Measurements from ENCODE around the gene FGF22. TPM values are rescaled to one million over a fixed set of nuclear protein-coding genes. Genes with fewer than 3 reads are reported as not detected.

FGF22 gene
- total RNA-seq, 1 experiment from 2014 or later = not detected

DNA sequence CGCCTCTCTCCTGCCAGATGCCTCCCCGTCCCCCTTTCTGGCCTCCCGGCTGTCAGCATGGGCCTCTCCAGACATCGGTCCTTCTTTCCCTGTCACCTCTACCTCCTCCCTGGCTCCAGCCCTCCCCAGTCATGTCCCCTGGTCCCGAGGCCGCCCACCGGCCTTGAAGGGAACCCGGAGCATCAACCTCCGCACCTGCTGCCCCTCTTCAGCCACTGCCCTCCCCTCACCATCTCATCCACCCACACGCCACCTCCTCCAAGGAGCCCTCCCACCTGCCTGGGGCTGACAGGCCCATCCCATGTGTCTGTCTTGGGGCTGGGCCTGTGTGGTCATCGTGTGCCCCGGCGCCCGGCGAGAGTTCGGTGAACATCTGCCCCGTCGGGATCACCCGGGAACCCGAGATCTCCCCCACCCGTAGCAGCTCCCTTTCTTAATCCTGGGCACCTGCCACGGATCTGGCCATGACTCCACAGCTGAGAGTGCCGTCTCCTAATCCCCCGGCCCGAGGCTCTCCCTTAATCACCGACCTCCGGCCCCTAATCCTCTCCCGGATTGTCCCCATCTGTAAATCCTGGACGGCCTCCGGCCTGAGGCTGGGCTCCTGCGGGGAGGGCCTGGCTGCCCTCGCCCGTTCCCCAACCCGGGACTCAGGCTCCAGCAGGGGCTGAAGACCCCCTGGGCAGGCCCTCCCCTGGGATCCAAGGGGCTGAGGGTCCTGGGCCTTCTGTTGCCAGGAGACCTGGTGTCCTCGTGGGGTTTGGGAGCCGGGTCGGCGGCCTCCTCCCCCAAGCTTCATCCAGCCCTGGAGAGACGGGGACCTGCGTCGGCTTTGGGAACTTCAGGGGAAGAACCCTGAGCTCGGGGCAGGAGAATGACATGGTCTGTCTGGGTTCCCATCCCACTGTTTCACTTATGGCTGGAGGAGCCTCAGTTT lies 44.1 kb upstream of the FGF22 start:
- ChIA-PET POLR2A (no interaction called here), CTCF (no interaction called here)
- no peaks in the 10 kb centered on the region for H3K4me1 Mint-ChIP-seq (ENCODE audit: insufficient read depth, unreplicated experiment)
- DNase-seq (ENCODE audit: unreplicated experiment) = no peak
- TF ChIP-seq CTCF (IDR thresholded peaks at IDR 0.05; ENCODE audit: unreplicated experiment) = no peak
- H3K27ac Mint-ChIP-seq (ENCODE audit: low read depth, unreplicated experiment) = no peak overlapping the region
- no peaks in the 10 kb centered on the region for H3K27me3 Mint-ChIP-seq (ENCODE audit: insufficient read depth, unreplicated experiment)
- no peaks in the 10 kb centered on the region for H3K9me3 Mint-ChIP-seq (ENCODE audit: unreplicated experiment)
- H3K4me3 Mint-ChIP-seq (ENCODE audit: unreplicated experiment) = no peak overlapping the region
- intact Hi-C loops (cut with micrococcal nuclease) = no loop called here
- H3K36me3 Mint-ChIP-seq (ENCODE audit: insufficient read depth, unreplicated experiment) = no peaks in the 10 kb centered on the region
- BruUV-seq (replicated peaks) = no TSS peak

DNA sequence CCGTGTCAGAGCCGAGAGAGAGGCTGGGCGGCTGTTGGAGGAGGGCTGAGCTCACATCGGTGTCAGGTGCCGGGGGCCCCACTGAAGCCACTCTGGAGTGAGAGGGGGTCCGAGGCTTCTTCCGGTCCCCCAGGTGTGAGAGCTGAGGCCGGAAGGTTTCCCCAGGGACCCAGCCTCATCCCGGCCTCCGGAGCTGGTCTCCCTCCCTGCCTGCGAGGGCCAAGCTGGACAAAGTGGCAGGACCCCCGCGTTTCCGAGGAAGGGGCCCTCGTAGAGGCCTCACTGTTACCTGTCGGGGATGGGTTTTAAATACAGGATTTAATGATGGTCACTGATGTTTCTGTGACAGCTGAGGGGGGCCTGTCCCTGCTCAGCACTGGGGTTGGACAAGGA lies 43.4 kb upstream of the FGF22 start:
- CTCF ChIA-PET = interaction anchor here (0.6 kb wide), 1 partner anchor 440 kb away, joined by 3 read pairs; no protein-coding TSS in a partner anchor
- no peaks in the 10 kb centered on the region for H3K27me3 Mint-ChIP-seq (ENCODE audit: insufficient read depth, unreplicated experiment)
- no peak for TF ChIP-seq CTCF (IDR thresholded peaks at IDR 0.05; ENCODE audit: unreplicated experiment)
- H3K4me3 Mint-ChIP-seq (ENCODE audit: unreplicated experiment) = no peak overlapping the region
- no TSS peak for BruUV-seq (replicated peaks)
- no peaks in the 10 kb centered on the region for H3K9me3 Mint-ChIP-seq (ENCODE audit: unreplicated experiment)
- POLR2A ChIA-PET = no interaction called here
- no peaks in the 10 kb centered on the region for H3K36me3 Mint-ChIP-seq (ENCODE audit: insufficient read depth, unreplicated experiment)
- H3K4me1 Mint-ChIP-seq (ENCODE audit: insufficient read depth, unreplicated experiment) = no peaks in the 10 kb centered on the region
- intact Hi-C loops (cut with micrococcal nuclease) = no loop called here
- no peak overlapping the region for H3K27ac Mint-ChIP-seq (ENCODE audit: low read depth, unreplicated experiment)
- no peak for DNase-seq (ENCODE audit: unreplicated experiment)

GRCh38 chr19:597406-598315 lies 42.0 kb upstream of the FGF22 start:
- ChIA-PET POLR2A (no interaction called here), CTCF (no interaction called here)
- no peaks in the 10 kb centered on the region for H3K36me3 Mint-ChIP-seq (ENCODE audit: insufficient read depth, unreplicated experiment)
- no peak for DNase-seq (ENCODE audit: unreplicated experiment)
- no TSS peak for BruUV-seq (replicated peaks)
- H3K27me3 Mint-ChIP-seq (ENCODE audit: insufficient read depth, unreplicated experiment) = no peaks in the 10 kb centered on the region
- H3K9me3 Mint-ChIP-seq (ENCODE audit: unreplicated experiment) = no peaks in the 10 kb centered on the region
- no peak overlapping the region for H3K27ac Mint-ChIP-seq (ENCODE audit: low read depth, unreplicated experiment)
- no peak overlapping the region for H3K4me3 Mint-ChIP-seq (ENCODE audit: unreplicated experiment)
- TF ChIP-seq CTCF (IDR thresholded peaks at IDR 0.05; ENCODE audit: unreplicated experiment) = no peak
- H3K4me1 Mint-ChIP-seq (ENCODE audit: insufficient read depth, unreplicated experiment) = no peaks in the 10 kb centered on the region
- intact Hi-C loops (cut with micrococcal nuclease) = no loop called here

- intact Hi-C loops (cut with micrococcal nuclease) = no loop called here
- Mint-ChIP-seq H3K27ac (ENCODE audit: low read depth, unreplicated experiment) (no peak overlapping the region), H3K27me3 (ENCODE audit: insufficient read depth, unreplicated experiment) (no peaks in the 10 kb centered on the region), H3K36me3 (ENCODE audit: insufficient read depth, unreplicated experiment) (no peaks in the 10 kb centered on the region), H3K9me3 (ENCODE audit: unreplicated experiment) (no peaks in the 10 kb centered on the region), H3K4me1 (ENCODE audit: insufficient read depth, unreplicated experiment) (no peaks in the 10 kb centered on the region), H3K4me3 (ENCODE audit: unreplicated experiment) (no peak overlapping the region)
- no TSS peak for BruUV-seq (replicated peaks)
- ChIA-PET POLR2A (interaction anchor here (0.7 kb wide), 1 partner anchor 22 kb away, joined by 3 read pairs; no protein-coding TSS in a partner anchor), CTCF (no interaction called here)
- DNase-seq (ENCODE audit: unreplicated experiment) = no peak
- no peak for TF ChIP-seq CTCF (IDR thresholded peaks at IDR 0.05; ENCODE audit: unreplicated experiment)
Measured at GRCh38 chr19:601310-601709, 38.4 kb upstream of the FGF22 start.

Measured in MCF 10A (cell line).